NCI-H774 (cell line): ENCODE data around the gene KLF16.

Experiments
- DNase-seq: peaks from one replicate; lab custom pipeline; 2025; lab: John Stamatoyannopoulos, UW

The KLF16 gene

DNA sequence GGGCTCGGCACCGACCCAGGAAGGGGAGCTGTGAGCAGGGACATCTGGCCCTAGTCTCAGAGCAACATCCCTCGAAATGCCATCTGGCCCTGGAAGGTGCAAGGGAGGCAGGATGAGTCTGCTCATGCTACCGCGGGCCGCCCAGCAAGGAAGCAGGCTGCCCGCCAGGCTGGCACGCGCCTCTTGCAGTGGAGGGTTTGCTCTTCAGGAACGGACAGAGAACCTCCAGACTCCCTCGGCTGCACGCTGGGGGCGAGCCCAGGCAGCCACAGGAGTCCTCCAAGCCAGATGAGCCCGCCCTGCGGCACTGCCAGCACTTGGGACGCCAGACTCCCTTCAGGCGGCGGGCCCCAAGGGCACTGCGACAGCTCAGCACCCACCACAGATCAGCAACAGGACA, 41.2 kb downstream of the KLF16 start:
- no peak for DNase-seq

GRCh38 chr19:1819341-1820255, 43.8 kb downstream of the KLF16 start:
- DNase-seq, result no peak

DNA sequence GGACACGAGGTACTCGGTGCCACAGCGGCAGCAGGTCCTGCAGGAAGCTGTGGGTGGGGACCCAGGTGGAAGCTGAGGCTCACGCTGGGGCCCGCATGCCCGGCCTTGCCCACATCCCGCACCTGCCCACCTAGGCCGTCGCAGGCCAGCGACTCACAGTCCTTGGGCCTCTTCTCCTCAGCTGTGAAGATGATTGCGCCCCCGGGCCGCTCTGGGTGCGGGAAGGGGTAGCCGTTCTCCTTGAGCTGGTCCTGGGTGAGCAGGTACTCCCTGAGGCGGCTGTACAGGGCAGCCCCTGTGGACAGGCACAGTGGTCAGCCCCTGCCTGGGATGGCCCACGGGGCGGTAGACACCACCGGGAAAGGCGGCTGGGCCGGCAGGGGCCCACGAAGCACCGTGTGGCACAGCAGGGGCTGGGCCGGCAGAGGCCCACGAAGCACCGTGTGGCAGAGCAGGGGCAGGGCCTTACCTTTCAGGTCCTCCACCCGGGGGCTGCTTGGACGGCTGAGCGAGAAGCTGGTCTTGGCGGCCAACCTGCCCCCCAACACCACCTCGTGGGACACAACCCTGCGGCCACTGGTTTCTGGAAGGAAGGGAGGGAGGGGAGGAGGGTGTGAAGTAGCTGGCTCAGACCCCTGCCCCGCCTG, 44.7 kb downstream of the KLF16 start:
- DNase-seq, result no peak

DNA sequence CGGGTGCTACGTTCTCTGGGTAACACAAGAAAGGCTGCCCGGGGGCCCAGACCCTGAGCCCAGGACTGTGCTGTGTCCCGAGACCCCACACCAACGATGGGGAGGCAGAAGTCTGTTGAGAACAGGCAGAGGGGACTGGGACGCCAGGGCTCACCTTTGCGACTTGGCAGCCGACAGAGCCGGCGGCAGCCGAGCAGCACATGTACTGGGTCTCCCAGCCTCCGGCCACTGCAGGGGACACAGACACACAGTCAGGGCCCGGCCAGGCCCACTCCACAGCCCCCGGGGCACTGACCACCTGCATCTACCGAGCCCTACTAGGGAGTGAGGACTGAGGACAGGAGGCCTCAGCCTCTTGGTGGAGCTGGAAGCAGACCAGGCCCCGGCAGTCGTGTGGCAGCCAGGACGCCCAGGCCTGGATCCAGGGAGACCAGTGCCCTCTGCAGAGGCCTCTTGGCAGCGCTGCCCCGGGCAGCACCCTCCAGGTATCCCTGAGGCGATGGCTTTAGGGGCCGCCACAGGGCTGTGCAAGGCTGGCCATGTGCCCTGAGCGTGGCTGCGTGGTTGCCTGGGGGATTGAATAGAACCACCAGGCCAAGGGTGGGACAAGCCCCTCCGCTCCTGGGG, 45.7 kb downstream of the KLF16 start:
- no peak for DNase-seq

DNA sequence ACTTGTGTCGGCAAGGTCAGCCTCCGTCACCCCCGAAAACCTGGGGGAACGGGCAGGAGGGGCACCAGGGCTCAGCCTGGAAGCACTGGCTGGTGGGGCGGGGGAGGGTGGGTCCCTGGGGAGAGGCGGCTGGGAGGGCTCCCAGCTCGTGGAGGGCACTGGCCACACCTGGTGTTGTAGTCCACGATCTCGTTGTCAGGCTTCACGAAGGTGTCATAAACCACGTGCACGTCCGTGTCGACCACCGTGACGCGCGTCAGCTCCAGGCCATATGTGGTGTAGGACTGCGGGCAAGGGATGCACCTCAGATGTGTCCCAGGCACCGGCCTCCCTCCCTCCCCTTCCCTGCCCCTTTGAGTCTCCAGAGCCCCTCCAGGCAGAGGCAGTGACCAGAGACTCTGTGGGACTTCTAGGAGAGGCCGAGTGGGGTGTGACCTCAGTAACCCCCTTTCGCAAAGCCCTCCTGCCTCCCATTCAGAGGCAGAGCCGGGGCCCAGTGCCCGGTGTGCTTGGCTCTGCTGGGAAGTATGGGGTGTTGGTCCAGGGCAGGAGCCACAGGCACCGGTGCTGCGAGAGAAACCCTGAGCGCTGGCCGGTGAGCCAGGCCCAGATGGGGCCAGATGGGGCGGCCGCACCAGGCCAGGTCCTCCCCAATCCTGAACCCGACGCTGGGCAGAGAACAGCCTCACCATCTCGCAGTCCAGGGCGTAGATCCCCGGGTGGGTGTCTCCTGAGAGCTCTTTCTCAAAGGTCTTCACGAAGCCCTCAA, 46.7 kb downstream of the KLF16 start:
- no peak for DNase-seq

DNA sequence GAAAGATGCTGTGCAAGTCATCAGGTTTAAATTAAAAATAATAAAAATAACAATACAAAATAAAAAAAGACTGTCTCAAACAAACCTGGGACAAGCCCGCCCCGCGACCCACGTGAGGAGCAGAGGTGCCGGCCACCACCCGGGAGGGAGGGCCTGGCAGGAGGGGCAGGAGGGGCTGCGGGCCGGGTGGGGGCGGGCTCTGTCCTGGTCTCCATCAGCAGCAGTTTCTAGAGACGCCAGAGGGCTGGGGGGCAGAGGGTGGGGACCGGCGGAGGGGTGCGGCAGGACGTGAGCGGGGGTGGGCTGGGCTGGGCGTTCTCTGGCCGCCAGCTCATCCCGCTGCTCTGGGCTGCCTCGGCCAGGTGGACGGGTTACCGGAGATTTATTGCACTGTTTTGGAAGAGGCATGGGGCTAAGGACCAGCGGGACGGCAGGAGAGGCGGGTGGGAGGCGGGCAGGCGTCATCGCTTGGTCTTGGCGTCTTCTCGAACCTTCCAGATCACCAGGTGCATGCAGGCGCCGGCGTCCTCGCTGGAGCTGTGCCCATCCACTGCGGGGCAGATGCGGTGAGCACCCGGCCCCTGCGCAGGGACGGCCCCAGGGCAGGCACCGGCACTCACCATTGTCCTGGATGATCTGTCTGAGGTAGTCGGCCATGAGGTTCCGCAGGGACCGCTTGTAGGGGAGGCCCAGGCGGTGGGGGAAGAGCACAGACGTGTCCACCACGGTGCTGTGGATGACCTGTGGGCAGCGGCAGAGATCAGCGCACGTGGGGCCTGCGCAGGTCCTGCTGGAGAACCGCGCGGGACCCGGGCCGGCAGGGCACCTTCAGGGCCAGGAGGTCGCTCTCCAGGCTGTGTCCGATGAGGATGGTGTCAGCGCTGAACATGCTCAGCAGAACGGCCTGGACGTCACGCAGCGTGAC, 47.5 kb downstream of the KLF16 start:
- no peak for DNase-seq

DNA sequence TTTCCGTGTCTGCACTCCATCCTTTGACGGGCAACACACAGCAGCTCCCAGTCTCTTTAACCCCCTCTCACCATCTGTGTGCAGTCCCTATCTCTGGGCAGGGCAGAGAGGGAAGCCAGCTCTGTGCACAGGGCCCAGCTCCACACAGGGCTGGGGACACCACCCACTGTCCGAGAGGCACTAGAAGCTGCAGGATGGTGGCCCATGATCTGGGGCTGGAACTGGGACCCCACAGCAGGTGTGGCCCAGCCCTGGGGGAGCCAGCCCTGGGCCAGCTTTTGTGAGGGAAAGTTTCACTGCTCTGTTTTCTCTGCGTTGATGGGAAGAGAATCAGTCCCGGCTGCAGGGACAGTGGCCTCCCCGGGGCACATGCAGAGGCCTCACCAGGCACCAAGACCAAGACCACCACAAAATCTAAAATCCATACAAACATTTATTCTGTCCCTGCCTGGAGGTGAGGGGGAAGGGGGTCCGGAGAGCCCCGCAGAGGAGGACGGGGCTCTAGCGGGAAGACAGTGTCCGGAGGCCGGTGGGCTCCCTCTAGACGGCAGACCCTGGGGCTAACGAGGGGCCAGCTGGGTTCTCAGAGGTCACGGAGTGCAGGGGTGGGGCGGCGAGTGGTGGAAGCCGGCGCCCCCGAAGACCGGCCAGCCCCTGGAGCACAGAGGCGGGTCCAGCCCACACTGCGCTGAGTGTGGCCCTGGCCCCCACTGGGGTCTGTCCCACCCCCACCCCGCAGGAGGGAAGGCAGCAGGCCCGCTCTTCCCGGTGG, 48.4 kb downstream of the KLF16 start:
- DNase-seq, result no peak

- no peak for DNase-seq
These were observed 49.0 kb downstream of the KLF16 start for GRCh38 chr19:1814391-1814790.

DNA sequence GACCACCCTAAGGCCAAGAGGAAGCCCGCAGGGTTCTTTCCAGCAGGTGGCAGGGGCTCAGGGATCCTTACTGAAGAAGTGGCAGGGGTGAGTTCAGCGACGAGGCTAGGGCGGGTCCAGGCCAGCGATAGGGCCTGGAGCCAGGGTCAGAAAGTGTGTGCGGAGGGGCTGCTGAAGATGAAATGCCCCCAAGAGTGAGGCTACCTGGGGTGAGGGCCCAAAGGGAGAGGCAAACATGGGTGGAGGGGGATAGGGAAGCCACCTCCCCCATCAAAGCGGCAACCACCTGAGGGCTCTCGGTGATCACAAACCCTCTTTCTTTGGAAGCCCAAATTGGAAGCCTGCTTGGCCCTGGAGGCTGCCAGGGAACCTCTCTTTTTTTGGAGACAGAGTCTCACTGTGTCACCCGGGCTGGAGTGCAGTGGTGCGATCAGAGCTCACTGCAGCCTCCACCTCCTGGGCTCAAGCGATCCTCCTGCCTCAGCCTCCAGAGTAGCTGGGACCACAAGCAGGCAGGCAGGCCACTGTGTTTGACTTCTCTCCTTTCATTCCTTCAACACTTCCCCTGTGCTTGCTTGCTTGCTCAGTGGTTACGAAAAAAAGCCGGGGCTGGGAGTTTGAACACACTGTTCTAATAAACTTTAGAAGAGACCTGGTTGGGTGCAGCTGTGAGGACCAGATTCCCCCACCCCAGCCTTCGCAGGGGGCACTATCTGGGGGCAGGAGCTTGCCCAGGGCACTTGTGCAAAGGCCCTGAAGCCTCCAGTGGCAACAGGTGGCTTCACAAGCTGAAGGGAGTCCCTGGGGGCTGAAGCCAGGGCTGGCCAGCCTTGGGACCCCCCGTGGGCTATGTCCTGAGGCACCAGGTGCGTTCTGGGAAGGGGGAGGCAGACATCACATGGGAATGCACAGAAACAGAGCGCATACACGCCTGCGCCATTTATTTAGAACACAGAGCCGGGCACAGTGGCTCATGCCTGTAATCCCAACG, 49.9 kb downstream of the KLF16 start:
- DNase-seq, result no peak

- peak; percentile 94 for DNase-seq
These were observed 50.8 kb downstream of the KLF16 start for GRCh38 chr19:1812426-1813191.

DNA sequence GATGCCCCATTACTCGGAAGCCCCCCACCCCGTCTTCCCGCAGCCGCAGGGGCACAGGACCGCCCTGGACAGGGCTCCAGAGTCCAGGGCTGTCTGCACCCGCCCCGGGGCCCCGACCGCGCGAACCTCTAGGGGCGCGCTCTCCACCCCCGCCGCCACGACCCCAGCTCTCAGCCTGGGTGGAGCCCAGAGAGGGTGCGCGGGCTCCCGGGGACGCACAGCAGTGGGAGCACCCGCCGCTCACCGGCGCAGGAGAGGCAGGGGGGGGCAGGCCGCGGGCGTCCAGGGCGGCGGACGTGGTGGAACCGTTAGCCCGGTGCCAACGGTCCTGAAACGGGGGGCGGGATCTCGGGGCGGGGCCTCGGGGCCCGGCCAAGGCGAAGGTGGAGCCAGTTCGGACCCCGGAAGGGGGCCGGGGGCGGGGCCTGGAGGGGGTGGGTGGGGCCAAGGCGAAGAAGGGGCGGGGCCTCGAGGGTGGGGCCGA, 51.4 kb downstream of the KLF16 start, which contains the start of gene ATP8B3:
Gene ATP8B3, minus strand, starts transcription at position 335 of the 484 bp plus-strand sequence. CDS start 540 bp downstream, outside the sequence.
- DNase-seq, result no peak

- DNase-seq, result no peak
These were observed 51.9 kb downstream of the KLF16 start for GRCh38 chr19:1811472-1811894.

DNA sequence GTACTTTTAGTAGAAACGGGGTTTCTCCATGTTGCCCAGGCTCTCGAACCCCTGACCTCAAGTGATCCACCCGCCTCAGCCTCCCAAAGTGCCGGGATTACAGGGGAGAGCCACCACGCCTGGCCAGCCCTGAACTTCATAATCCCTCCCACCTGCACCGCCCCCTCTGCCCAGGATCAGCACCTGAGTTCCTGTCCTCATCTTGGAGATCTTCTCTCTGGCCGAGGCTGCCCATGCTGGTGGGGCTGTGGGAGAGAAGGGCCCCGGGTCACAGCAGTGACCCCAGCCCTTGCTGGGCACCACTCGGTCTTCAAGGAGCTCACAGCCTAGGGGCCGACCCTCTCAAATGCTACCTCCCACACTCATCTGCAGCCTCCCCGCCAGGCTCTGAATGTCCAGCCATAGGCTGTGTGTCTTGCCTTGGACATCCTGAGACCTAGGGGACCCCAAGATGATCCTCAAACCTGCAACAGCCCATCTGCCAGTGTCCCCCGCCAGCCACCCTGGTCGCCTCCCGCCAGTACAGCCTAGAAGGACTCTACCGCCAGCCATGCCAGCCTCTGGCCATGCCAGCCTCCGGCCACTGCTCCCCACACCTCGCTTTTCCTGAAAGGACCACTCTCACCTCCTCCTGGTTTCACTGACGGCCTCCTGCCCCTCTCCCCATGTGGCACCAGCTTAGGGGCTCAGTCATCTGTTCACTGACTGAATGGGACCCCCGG, 52.8 kb downstream of the KLF16 start:
- DNase-seq, result no peak

GRCh38 chr19:1809678-1810077, 53.7 kb downstream of the KLF16 start:
- DNase-seq, result no peak

DNA sequence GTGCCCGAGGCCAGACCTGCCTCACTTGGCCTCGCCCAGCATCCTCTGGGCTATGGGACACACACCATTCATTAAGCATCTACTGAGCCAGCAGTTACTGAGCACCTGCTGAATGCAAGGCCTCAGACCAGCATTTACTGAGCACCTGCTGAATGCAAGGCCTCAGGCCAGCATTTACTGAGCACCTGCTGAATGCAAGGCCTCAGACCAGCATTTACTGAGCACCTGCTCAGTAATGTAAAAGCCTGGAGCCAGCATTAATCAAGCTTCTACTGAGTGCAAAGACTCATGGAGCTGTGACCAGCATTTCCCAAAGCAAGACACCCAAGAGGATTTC, 55.0 kb downstream of the KLF16 start:
- DNase-seq, result no peak

- no peak for DNase-seq
These were observed 55.5 kb downstream of the KLF16 start for GRCh38 chr19:1807695-1808394.
